Common myeloid progenitor, CD34-positive (primary cell): ENCODE results near the gene CD79A.

ENCODE experiments used
- CTCF ChIA-PET: fragments of 350-600 bp; sonication (Branson Sonifier 250); formaldehyde crosslinking; loops from one replicate; lab custom pipeline; 2021; ENCODE audit warnings: antibody characterized with exemption; lab: Charles Lee
- POLR2A ChIA-PET: fragments of 350-600 bp; sonication (Branson Sonifier 250); formaldehyde crosslinking; loops from one replicate; lab custom pipeline; 2021; ENCODE audit warnings: antibody characterized with exemption; lab: Charles Lee
- DNase-seq, 3 donors: peaks; one replicate each; pipeline versions ENCODE4 v3.0.0 to v3.0.0-alpha.2; 2013
- H3K27ac ChIP-seq, 2 experiments: 1 replicate in 1 of 2; 2 replicates in 1 of 2; pipeline ENCODE4 v1.7.0; 2013; ENCODE audit warnings: inconsistent platforms in 2 of 2, low read length in 2 of 2, mild to moderate bottlenecking in 2 of 2, low read depth in 1 of 2, moderate library complexity in 1 of 2; ENCODE audit not compliant: severe bottlenecking in 2 of 2, insufficient read depth in 1 of 2, poor library complexity in 1 of 2
- H3K27me3 ChIP-seq, 5 experiments: replicated peaks in 2 of 5; 1 replicate in 3 of 5; 2 replicates in 2 of 5; pipeline versions ENCODE4 v1.6.1 to v1.7.0; 2013; ENCODE audit warnings: low read length in 4 of 5, mild to moderate bottlenecking in 2 of 5, moderate library complexity in 2 of 5, inconsistent platforms in 1 of 5; ENCODE audit not compliant: insufficient read depth in 5 of 5, control insufficient read depth in 4 of 5
- H3K36me3 ChIP-seq, 4 experiments: 1 replicate in 2 of 4; 2 replicates in 2 of 4; pipeline versions ENCODE4 v1.6.1 to v1.7.0; 2013; ENCODE audit warnings: low read length in 3 of 4, control low read depth in 1 of 4, mild to moderate bottlenecking in 1 of 4; ENCODE audit not compliant: control insufficient read depth in 4 of 4, insufficient read depth in 4 of 4
- H3K4me1 ChIP-seq, 4 experiments: 1 replicate in 3 of 4; 2 replicates in 1 of 4; pipeline versions ENCODE4 v1.6.1 to v1.7.1; 2013; ENCODE audit warnings: low read length in 3 of 4, mild to moderate bottlenecking in 3 of 4, control low read depth in 1 of 4, inconsistent platforms in 1 of 4, moderate library complexity in 1 of 4; ENCODE audit not compliant: control insufficient read depth in 4 of 4, insufficient read depth in 4 of 4; ENCODE audit errors: control extremely low read depth in 1 of 4
- H3K4me3 ChIP-seq, 7 experiments: 1 replicate in 4 of 7; 2 replicates in 3 of 7; pipeline versions ENCODE4 v1.5.1 to v1.7.0; 2013; ENCODE audit warnings: mild to moderate bottlenecking in 7 of 7, low read length in 6 of 7, moderate library complexity in 6 of 7, inconsistent platforms in 2 of 7, low read depth in 2 of 7, control low read depth in 1 of 7; ENCODE audit not compliant: insufficient read depth in 4 of 7, control insufficient read depth in 1 of 7; ENCODE audit errors: extremely low read depth in 1 of 7
- H3K9me3 ChIP-seq, 5 experiments: 1 replicate in 4 of 5; 2 replicates in 1 of 5; pipeline versions ENCODE4 v1.6.1 to v1.7.1; 2013; ENCODE audit warnings: low read length in 4 of 5, mild to moderate bottlenecking in 2 of 5, inconsistent platforms in 1 of 5, low read depth in 1 of 5, moderate library complexity in 1 of 5; ENCODE audit not compliant: control insufficient read depth in 4 of 5, insufficient read depth in 2 of 5; ENCODE audit errors: control extremely low read depth in 1 of 5
- WGBS: methylation state at CpG from one replicate; pipeline ENCODE4 v1.1.5; 2013; ENCODE audit not compliant: insufficient coverage; 5-methylcytosine and 5-hydroxymethylcytosine counted together

The CD79A gene

GRCh38 chr19:41918095-41918494 is 41.0 kb downstream of the CD79A start:
- ChIA-PET POLR2A (no interaction called here), CTCF (interaction anchor here (1.6 kb wide), 1 partner anchor 15 kb away, joined by 3 read pairs; no protein-coding TSS in a partner anchor)
- Histone ChIP-seq H3K9me3 (no peaks in the 10 kb centered on the region), H3K36me3 (no peaks in the 10 kb centered on the region), H3K4me3 (no peak overlapping the region), H3K27ac (no peak overlapping the region), H3K27me3 (peaks cover 0 to 89% (median 40%) of the 10 kb centered on the region in 5 experiments), H3K4me1 (peaks cover 0 to 24% (median 15%) of the 10 kb centered on the region in 4 experiments)
- WGBS: 93% methylated on average over 2 of the region's 6 CpGs
- no peak for DNase-seq

GRCh38 chr19:41918653-41919244 is 41.7 kb downstream of the CD79A start:
- Histone ChIP-seq H3K27me3 (peaks cover 0 to 86% (median 40%) of the 10 kb centered on the region in 5 experiments), H3K27ac (no peak overlapping the region), H3K4me1 (peaks cover 0 to 19% (median 14%) of the 10 kb centered on the region in 4 experiments), H3K4me3 (no peak overlapping the region), H3K36me3 (no peaks in the 10 kb centered on the region), H3K9me3 (no peaks in the 10 kb centered on the region)
- ChIA-PET POLR2A (no interaction called here), CTCF (interaction anchor here (0.8 to 1.3 kb wide), 2 partner anchors 13 to 31 kb away, joined by 3 to 4 read pairs; no protein-coding TSS in a partner anchor)
- no peak for DNase-seq
- WGBS: 100% methylated on average over 5 of the region's 5 CpGs

GRCh38 chr19:41919948-41920712 is 43.1 kb downstream of the CD79A start:
- 96% methylated on average over 33 of the region's 33 CpGs for WGBS

GRCh38 chr19:41920882-41921576 is 44.0 kb downstream of the CD79A start:
- no peaks in the 10 kb centered on the region for H3K36me3 ChIP-seq
- H3K4me3 ChIP-seq: peak overlapping the region in 2 of 7 experiments; percentile 13 to 49
- H3K27me3 ChIP-seq: peaks cover 0 to 85% (median 51%) of the 10 kb centered on the region in 5 experiments
- whole genome bisulfite sequencing: 3% methylated on average over 8 of the region's 26 CpGs
- DNase-seq: peak in 2 of 3 donors; percentile 29 to 40
- no peaks in the 10 kb centered on the region for H3K9me3 ChIP-seq
- peaks cover 0 to 12% (median 8%) of the 10 kb centered on the region in 4 experiments for H3K4me1 ChIP-seq
- ChIA-PET CTCF (interaction anchor here (1.9 to 2.0 kb wide), 2 partner anchors 10 to 19 kb away, joined by 6 to 8 read pairs; no protein-coding TSS in a partner anchor), POLR2A (no interaction called here)
- no peak overlapping the region for H3K27ac ChIP-seq

More at GRCh38 chr19:41919948-41920712, 43.1 kb downstream of the CD79A start:
- ChIA-PET POLR2A (interaction anchor here (0.7 kb wide), 1 partner anchor 38 kb away, joined by 3 read pairs; no protein-coding TSS in a partner anchor), CTCF (interaction anchor here (0.6 to 2.0 kb wide), 4 partner anchors 9 to 32 kb away, joined by 3 to 8 read pairs (median 4); no protein-coding TSS in a partner anchor)
- Histone ChIP-seq H3K27ac (no peak overlapping the region), H3K4me3 (no peak overlapping the region), H3K27me3 (peaks cover 0 to 85% (median 49%) of the 10 kb centered on the region in 5 experiments), H3K4me1 (peaks cover 0 to 17% (median 12%) of the 10 kb centered on the region in 4 experiments), H3K36me3 (no peaks in the 10 kb centered on the region), H3K9me3 (no peaks in the 10 kb centered on the region)
- DNase-seq: no peak

GRCh38 chr19:41921577-41922576 is 44.8 kb downstream of the CD79A start:
- Histone ChIP-seq H3K27ac (no peak overlapping the region), H3K36me3 (no peaks in the 10 kb centered on the region), H3K4me1 (peaks cover 0 to 12% (median 8%) of the 10 kb centered on the region in 4 experiments), H3K4me3 (peak overlapping the region in 1 of 7 experiments; percentile 49), H3K27me3 (peaks cover 0 to 85% (median 48%) of the 10 kb centered on the region in 5 experiments), H3K9me3 (no peaks in the 10 kb centered on the region)
- ChIA-PET CTCF (interaction anchor here (0.8 to 2.0 kb wide), 3 partner anchors 10 to 48 kb away, joined by 3 to 8 read pairs (median 6); no protein-coding TSS in a partner anchor), POLR2A (interaction anchor here (0.6 kb wide), 1 partner anchor 58 kb away, joined by 3 read pairs; no protein-coding TSS in a partner anchor)
- 19% methylated on average over 16 of the region's 22 CpGs for WGBS
- no peak for DNase-seq

GRCh38 chr19:41922585-41922984 is 45.5 kb downstream of the CD79A start:
- CTCF ChIA-PET: interaction anchor here (1.9 to 2.0 kb wide), 2 partner anchors 11 to 21 kb away, joined by 6 to 8 read pairs; no protein-coding TSS in a partner anchor
- no peak overlapping the region for H3K4me3 ChIP-seq
- peaks cover 0 to 85% (median 53%) of the 10 kb centered on the region in 5 experiments for H3K27me3 ChIP-seq
- POLR2A ChIA-PET: no interaction called here
- H3K36me3 ChIP-seq: no peaks in the 10 kb centered on the region
- no peak overlapping the region for H3K27ac ChIP-seq
- WGBS: 28% methylated on average over 13 of the region's 18 CpGs
- no peaks in the 10 kb centered on the region for H3K9me3 ChIP-seq
- DNase-seq: no peak
- peaks cover 0 to 13% (median 8%) of the 10 kb centered on the region in 4 experiments for H3K4me1 ChIP-seq
